ENCODE data around the gene IRF4.

Gene IRF4

GRCh38 chr6:382883-383810 lies 8.4 kb upstream of the IRF4 start:
- no peaks in the 10 kb centered on the region for H3K4me1 ChIP-seq (ENCODE audit: control insufficient read depth, insufficient read depth, low read length)
- no peak overlapping the region for H3K4me3 ChIP-seq (ENCODE audit: low read depth, low read length)
- no peaks in the 10 kb centered on the region for H3K9me3 ChIP-seq (ENCODE audit: control insufficient read depth, insufficient read depth, low read depth, low read length)
- ChIA-PET CTCF (interaction anchor here (1.6 kb wide), 1 partner anchor 22 kb away, joined by 3 read pairs; no protein-coding TSS in a partner anchor), POLR2A (no interaction called here)
- H3K36me3 ChIP-seq (ENCODE audit: control insufficient read depth in 2 of 2, insufficient read depth in 1 of 2, low read length in 2 of 2), result no peaks in the 10 kb centered on the region
- no peak for TF ChIP-seq ZNF19 (tag by site-specific recombination; IDR thresholded peaks at IDR 0.05; ENCODE audit: low read depth)
- TF ChIP-seq ZNF280D (tag by site-specific recombination; IDR thresholded peaks at IDR 0.05), result no peak
- TF ChIP-seq ZNF501 (tag by site-specific recombination; IDR thresholded peaks at IDR 0.05), result no peak
- TF ChIP-seq ZSCAN4 (tag by site-specific recombination; IDR thresholded peaks at IDR 0.05), result no peak
- no peak for TF ChIP-seq ZNF555 (tag by site-specific recombination; conservative IDR thresholded peaks at IDR 0.05)
- TF ChIP-seq ZNF335 (tag by site-specific recombination; conservative IDR thresholded peaks at IDR 0.05), result no peak
- TF ChIP-seq ZNF549 (tag by site-specific recombination; IDR thresholded peaks at IDR 0.05), result no peak
- TF ChIP-seq ZFP3 (tag by site-specific recombination; IDR thresholded peaks at IDR 0.05; ENCODE audit: low read depth), result no peak
- no peak for TF ChIP-seq PBX3 (CRISPR knock-in tag; IDR thresholded peaks at IDR 0.05)
- no peak for TF ChIP-seq ZBTB11 (tag by site-specific recombination; conservative IDR thresholded peaks at IDR 0.05; ENCODE audit: low read depth)
- TF ChIP-seq ZNF658 (tag by site-specific recombination; IDR thresholded peaks at IDR 0.05), result no peak
- TF ChIP-seq ZNF416 (tag by site-specific recombination; IDR thresholded peaks at IDR 0.05), result no peak
- TF ChIP-seq BCL6B (tag by site-specific recombination; IDR thresholded peaks at IDR 0.05), result no peak
- no peak for TF ChIP-seq ZNF426 (tag by site-specific recombination; IDR thresholded peaks at IDR 0.05)
- no peak for TF ChIP-seq ZNF76 (tag by site-specific recombination; IDR thresholded peaks at IDR 0.05; ENCODE audit: borderline replicate concordance, low read depth)
- no peak for TF ChIP-seq ZNF132 (tag by site-specific recombination; IDR thresholded peaks at IDR 0.05; ENCODE audit: borderline replicate concordance)
- no peak for TF ChIP-seq SP2 (tag by site-specific recombination; IDR thresholded peaks at IDR 0.05)
- TF ChIP-seq PRDM4 (tag by site-specific recombination; IDR thresholded peaks at IDR 0.05), result no peak
- H3K27ac ChIP-seq (ENCODE audit: extremely low read depth, low read depth, low read length), result no peak overlapping the region
